GM18858 (cell line): ENCODE measurements around the gene RO60.

Source experiments
- ATAC-seq: cut with Tn5 transposase; IDR thresholded peaks from one replicate; pipeline ENCODE4 v1.9.1; 2021; ENCODE audit not compliant: unreplicated experiment

Gene RO60

DNA sequence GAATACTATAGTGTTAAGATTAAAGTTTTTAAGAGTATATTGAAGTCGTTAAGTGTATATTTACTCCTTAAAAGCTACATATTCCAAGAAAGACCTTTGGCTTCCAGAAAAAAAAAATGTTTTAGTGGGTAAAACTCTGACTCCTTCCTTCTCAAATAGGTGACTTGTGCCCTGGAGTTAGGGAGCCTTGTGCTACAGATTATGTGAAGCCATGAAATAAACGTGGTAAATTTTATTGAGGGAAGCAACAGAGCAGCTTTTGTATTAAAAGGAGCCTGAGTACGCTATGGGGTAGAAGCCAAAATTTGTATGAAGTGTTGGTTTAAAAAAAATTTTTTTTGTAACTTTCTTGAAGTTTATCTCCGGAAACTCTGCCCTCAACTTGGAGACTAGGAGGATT lies 994 bp downstream of the RO60 start:
- no peak for ATAC-seq

DNA sequence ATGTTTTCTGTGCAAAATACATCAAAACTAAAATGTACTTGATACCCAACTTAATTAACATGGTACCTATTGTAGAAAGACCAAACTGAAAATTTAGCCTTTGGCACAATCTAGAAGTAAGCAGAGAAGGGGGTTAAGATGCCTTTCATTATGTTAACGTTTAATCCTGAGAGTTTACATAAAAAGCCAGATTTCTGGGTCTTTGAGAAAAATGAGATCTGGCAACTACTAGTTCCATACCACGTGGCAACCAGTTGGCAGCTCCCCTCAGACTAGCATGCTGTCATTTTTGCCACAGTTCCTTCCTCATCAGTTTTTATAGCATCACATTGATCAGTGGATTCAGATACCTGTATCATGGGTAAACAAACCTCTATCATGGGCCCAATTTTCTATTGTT lies 1.5 kb downstream of the RO60 start:
- ATAC-seq: no peak

DNA sequence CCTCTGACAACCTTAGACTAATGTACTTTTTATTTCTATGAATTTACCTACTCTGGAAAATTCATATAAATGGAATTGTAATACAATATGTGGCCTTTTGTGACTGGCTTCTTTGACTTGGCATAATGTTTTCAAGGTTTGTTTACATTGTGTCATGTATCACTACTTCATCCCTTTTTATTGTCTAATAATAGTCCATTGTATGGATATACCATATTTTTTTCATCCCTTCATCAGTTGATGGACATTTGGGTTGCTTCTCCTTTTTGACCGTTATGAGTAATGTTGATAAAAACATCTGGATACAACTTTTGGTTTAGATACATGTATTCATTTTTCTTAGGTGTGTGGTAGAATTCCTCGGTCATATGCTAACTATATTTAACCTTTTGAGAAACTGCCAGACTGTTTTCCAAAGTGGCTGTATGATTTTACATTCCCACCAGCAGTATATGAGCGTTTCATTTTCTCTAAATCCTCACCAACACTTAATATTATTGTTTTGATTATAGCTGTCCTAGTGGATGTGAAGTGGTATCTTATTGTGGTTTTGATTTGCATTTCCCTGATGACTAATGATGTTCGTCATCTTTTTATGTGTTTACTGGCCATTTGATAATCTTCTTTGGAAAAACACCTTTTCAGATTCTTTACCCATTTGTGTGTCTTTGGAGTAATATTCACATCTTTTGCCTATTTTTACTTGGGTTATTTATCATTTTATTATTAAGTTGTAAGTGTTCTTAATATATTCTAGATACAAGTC lies 3.5 kb downstream of the RO60 start:
- no peak for ATAC-seq

DNA sequence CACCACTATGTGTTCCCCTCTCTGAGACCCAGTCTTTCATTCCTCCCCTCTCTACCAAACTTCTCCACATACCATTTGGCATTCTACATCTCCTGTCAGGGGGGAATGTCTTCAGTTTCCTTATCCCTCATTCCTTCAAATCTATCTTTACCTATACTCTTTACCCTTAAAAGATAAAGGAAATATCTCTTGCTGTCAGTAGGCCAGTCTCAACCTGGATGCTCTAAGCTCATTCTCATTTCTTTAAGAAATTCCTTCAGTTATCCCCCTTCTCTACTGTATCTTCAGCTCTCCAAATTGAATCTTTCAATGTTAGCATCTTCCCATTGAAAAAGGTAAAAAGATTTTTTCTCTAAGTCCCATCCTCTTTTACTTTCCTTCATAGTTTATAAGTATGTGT lies 6.5 kb downstream of the RO60 start:
- no peak for ATAC-seq

DNA sequence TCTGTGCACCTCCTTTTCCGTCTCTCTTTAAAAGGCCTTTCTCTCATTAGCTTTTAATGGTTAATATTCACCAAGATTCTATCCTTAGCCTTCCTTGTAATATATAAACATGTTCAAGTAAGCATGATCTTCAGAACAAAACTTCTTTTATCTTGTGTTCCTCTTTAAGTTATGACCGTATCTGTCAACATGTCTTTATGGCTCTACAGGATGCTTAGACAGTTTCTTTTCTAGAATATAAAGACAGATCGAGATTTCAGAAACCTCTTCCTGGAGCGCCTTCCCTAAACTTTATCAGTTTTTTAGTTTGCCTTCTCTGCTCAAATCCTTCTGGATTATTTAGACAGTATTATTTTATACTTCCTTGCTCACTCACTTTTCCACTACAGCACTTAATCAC lies 7.2 kb downstream of the RO60 start:
- no peak for ATAC-seq

DNA sequence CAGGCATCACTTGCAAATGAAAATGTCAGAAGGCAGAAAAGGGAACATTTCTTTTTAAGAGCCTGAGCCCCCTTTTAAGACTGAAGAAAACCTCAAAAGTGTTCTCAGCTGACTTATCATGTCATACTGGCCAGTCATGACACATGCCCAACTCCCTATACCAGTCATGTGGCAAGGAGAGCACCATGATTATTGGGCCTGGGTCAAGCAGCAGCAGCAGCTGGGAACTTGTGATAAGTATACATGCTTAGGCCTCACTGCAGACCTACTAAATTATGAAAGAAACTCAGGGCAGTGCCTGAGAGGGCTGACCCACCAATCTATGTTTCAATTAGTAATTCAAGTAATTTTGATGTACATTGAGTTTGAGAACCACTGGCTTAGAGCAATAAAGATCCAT lies 8.6 kb downstream of the RO60 start:
- ATAC-seq: no peak

DNA sequence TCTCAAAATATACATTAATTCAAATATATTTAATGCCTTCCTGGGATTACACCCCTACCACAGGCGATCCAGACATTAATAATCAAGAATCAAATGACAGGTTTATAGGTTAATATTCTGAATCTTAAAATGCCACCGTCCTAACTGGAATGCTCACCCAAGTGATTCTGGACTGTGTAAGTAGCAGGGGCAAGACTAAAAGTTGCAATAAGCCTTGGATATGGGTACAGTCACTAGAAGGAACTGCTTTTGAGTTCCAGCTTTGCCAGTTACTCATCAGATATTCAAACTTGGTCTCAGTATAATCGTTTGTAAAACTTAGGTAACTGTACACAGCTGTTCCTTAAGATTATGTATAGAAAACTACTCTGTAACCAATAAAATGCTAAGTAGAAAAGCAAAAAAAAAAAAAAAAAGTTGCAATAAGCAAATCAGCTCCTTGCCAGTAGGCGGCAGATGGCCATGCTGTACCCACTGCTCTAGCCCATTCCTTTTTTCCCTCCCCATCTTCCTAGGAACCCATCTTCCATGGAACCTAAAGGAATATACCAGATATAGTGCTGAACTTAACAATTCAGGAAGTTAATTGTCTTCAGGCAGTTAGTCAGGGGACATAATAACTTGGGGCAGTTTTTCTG lies 10.5 kb downstream of the RO60 start:
- no peak for ATAC-seq

DNA sequence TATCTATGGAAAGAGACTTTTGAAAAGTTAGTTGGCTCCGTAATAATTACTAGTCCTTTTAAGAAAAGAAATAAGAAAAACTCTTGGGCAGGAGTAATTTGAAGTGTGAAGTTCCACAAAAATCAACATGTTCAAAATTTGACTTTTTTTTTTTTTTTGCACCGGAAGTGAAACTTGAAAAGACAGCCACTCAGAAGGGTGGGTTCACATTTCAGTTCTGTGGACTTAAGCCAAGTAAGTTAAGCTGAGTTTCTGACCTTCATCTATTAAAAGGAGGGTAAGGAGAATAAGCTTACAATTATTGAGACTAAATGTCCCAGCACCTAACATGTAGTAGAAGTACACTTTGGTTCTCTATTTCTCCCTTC lies 11.0 kb downstream of the RO60 start:
- ATAC-seq: no peak

DNA sequence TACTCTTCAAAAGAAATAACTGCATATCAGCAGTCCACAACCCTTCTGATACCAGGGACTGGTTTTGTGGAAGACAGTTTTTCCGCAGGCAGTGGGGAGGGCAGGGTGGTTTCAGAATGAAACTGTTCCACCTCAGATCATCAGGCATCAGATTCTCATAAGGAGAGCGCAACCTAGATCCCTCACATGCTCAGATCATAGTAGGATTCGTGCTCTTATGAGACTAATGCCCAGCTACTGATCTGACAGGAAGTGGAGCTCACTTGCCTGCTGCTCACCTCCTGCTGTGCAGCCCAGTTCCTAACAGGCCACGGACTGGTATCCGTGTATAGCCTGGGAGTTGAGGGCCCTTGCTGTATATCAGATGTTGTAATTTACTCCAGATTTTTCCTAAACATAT lies 11.5 kb downstream of the RO60 start:
- peak; percentile 57 for ATAC-seq

DNA sequence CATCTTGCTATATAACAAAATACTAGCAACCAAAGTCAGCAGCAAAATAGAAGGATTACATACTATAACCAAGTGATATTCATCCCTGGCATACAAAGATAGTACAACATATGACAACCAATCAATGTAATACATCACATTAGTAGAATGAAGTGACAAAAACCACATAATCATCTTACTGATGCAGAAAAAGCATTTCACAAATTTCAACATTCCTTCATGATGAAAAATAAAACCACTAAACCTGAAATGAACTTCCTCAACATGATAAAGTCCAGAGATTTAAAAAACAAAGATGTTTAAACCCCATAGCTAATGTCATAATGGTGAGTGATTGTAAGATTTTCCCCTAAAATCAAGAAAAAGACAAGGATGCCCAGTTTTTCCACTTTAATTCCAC lies 18.6 kb downstream of the RO60 start:
- no peak for ATAC-seq

DNA sequence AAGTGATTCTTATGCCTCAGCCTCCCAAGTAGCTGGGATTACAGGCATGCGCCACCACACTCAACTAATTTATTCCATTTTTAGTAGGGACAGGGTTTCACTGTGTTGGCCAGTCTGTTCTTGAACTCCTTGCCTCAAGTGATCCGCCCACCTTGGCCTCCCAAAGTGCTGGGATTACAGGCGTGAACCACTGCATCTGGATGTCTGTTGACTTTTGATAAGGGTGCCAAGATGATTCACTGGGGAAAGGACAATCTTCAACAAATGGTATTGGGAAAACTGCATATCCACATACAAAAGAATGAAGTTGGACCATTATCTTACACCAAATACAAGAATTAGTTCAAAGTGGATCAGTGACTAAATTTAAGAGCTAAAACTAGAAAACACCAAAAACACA lies 19.8 kb downstream of the RO60 start:
- no peak for ATAC-seq

DNA sequence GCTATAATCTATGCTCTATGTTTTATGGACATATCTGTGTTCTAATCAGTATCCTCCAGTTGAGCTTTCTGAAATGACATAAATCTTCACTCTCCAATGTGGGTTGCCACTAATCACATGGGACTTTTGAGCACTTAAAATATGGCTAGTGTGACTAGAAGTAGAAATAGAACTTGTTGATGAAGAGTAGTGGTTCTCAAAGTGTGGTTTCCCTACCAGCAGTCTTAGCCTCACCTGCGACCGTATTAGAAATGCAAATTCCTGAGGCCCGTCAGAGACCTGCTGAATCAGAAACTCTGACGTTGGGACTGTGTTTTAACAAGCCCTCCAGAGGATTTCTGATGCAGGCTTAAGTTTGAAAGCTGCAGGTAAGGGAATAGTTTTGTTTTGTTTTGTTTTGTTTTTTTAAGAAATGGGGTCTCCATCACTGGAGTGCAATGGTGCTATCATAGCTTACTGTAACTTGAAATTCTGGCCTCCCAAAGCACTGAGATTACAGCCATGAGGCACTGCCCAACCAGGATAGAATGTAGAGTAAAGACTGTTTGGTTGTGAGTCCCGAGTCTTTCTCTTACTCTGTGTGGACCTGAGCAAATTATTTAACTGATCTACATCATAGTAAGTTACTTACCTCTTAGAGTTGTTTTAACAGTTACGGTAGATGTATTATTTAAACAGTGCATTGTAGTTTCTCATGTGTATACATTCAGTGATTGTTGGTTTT lies 24.1 kb downstream of the RO60 start:
- peak; percentile 91 for ATAC-seq

DNA sequence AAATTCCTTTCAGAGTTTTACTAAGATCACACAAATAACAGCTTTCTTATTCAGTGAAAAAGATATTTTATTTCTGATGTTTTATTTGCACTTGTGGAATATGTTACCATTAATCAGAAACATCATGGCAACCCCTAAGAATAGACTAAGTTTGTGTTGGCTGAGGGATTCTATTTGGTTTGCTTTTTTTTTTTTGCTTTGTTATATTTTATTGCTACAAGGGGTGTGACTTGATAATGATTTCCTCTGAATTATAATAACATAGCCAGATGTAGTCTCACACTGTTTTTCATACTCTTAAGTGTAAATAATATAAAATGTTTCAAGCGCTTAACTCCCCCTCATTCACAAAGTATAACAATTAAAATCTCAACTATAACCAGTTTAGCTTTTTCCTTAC lies 25.9 kb downstream of the RO60 start:
- ATAC-seq: no peak

DNA sequence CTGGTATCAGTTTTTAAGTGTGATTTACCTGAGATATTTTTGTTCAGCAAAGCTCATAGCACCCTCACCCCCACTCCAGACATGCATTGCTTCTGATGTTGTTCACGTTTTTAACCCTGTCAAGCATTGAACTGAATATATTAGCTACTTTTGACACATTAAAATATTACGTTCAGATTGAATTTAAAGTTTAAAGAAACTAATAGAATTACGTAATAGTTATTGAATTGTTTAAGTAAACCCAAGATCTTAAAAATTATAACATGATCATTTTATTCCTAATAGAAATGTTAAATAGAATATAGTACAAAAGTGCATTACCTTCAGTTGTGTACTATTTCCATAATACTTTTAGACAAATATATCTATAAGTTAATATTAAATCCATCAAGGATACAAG lies 26.9 kb downstream of the RO60 start:
- ATAC-seq: no peak

DNA sequence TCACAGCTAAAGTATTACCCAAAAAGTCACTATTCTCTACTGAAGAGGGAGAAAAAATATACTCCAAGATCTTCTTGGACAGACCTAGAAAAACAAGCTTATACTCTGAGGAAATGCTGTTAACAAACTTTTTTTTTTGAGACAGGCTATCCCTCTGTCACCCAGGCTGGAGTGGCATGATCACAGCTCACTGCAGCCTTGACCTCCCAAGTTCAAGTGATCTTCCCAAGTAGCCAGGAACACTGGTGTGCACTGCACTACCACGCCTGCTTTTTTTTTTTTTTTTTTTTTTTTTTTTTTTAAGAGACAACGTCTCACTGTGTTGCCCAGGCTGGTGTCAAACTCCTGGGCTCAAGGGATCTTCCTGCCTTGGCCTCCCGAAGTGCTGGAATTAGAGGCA lies 28.5 kb downstream of the RO60 start:
- ATAC-seq: no peak

DNA sequence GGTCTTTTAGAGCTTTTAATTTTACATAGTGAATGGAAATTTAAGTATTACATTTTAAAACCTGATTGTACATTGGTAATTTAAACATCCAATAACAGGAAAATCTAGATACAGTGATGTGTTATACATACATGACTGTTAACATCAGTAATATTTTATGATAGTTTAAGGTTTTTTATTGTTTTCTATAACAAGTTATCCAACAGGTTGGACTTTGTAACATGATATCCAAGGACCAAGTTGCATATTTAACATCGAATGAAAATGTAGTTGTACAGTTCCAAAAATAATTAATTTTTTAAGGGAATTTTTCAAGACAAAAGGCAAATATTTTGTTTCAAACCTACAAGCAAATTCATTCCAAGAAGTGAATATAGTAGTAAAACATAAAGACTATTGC lies 31.5 kb downstream of the RO60 start:
- no peak for ATAC-seq

DNA sequence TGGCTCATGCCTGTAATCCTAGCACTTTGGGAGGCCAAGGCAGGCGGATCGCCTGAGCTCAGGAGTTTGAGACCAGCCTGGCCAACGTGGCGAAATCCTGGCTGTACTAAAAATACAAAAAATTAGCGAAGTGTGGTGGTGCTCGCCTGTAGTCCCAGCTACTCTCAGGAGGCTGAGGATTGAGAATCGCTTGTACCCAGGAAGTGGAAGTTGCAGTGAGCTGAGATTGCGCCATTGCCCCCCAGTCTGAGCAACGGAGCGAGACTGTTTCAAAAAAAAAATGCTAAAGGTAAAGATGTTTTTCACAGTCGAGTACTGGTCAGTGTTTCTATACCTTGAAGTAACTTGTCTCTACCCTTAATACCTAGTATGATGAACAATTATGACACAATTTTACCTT lies 34.7 kb downstream of the RO60 start:
- no peak for ATAC-seq

DNA sequence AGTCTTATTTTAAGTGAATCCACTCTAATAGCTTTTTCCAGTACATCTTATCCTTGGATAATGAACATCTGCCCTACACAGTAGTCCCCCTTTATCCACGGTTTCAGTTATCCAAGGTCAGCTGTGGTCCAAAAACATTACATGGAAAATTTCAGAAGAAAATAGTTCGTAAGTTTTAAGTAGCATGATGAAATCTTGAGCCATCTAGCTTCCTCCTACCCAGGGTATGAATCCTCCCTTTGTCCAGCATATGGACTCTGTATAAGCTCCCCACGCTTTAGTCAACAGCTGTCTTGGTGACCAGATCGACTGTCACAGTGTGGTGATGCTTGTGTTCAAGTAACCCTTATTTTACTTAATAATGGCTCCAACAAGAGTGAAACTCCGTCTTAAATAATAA lies 43.2 kb downstream of the RO60 start:
- ATAC-seq: no peak

DNA sequence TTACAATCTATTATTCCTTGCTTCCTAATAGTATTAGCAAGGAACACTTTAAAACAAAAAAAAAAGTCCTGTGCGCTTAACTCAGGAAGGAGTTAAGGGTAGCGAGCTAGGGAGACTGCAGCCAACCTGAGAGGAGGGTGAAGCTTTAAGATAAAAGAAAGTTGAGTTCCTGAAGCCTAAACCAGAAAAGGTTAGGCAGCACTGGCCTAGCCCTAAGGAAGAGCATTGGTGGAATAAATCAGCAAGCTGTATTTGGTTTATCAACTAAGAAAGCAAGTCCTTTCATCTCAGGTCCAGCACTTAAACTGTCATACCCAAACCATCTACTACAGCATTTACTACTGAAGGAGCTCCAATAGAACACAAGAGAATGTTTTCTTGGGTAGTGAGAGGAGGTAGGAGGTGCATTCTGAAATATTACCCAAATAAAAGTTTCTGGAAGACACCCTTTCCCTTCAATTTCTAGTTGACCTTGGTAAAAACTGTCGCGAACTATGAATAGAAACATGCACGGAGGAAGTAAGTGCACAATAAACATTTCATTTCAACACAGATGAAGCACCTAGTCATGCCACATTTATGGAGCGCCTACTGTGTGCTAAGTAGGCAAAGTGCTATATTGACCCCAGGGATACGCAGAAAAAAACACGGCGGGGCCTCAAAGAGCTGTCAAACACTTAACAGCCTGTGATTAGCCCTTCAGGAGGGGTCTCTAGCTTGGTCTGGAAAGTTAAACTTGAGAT lies 44.5 kb downstream of the RO60 start:
- no peak for ATAC-seq

DNA sequence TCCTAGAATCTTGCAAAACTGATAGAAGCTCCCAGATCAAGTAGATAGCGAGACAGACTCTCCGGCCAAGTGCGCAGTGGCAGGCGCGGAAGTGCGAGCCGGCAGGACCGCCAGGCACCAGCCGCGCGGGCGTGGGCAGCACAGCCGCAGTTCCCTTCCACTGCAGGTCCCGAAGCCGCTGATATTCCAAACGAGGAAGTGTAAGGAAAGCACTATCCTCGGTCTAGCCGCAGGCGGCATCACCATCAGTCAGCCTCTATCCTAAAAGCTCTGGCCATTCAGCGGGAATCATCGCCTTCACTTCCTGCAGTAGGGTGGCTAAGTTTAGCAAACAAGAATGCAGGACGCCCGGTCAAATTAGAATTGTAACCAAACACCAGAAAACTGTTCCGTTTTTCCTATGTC lies 45.1 kb downstream of the RO60 start:
- peak; percentile 27 for ATAC-seq

DNA sequence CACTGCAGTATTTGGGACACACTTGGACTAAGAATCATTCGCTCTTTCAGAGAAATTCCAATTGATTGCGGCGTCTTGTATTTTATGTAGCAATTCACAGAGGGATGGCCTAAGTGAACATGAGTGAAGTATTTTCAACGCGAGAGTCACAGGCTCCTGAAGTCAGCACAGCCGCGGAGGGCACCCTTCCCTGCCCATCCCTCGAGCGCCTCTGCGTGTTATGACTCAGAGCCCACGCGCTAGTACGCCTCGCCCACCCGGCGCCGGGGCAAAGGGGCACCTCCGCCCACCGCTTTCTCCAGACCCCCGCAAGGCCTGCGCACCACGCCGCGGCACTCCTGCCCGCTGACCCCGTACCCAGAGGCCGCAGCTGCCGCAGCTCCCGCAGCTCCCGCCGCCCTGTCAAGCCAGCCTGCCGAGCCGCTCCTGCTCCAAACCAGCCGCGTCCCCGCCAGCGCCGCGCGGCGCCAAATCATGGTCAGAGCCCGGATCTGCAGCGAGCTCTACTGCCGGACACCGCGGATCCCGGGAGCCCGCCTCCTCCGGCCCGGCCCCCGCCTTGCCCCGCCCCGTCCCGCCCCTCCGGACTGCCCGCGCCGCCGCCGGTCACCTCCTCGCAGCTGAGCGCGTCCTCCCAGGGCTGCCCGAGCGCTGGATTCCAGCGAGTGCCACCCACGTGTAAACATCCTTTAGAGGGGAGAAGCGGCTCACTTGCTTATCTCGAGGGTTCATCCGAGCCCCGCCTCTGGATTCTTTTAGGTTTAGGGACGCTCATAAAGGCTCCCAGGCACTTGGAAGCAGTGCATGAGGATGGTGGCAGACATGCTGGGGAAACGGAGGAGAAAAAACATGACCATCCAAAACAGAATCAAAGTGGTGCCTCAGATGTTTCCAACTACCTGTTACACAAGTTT lies 45.8 kb downstream of the RO60 start, which contains the start of gene GLRX2:
Gene GLRX2, minus strand, starts transcription at position 508 of the 914 bp plus-strand sequence. Its CDS starts 32 bp downstream, at position 476.
- ATAC-seq: peak; percentile 72
